ENCODE data around the gene INAVA. TPM values are rescaled to one million over a fixed set of nuclear protein-coding genes. Genes with fewer than 3 reads are reported as not detected.
"Not testable (repeated sequence)": the region's sequence is repeated elsewhere in the genome, so short reads cannot be mapped to it uniquely, and the experiment has no call there.

Gene INAVA
- total and polyA plus RNA-seq, 2 donors (not counting 1 experiment from before 2014, with no cell fraction given) = 0.06 to 0.34 TPM

DNA sequence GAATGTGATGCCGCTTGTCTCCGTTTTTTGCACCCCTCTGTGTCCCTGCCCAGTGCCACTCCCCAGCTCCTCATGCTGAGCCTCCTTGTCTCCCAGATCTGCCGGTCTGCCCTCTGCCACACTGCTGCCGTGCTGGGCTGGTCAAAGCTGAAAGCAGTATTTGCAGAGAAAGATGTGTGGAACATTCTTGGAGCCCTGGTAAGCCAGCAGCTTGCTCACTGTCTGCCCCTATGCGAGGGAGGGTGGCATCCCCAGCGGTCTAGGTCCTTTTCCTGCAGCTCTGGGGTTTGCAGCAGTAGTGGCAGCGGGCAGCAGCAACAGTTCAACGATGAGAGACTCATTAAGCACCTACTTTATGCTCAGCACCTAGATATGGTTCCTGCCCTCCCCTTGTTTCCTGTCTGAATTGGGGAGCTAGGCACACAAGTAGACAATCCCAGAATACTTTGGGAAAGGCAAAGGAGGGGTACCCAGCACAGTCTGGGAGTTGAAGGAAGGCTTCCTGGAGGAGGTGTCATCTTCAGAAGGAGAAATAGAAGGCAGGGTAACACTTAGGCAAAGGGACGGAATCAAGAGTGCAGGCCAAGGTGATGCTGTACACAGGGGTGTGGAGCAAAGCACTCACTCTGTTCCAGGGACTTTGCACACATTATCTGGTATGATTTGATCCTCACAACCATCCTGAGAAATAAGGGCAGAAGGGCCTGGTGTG lies 65.7 kb downstream of the INAVA start:
- Histone ChIP-seq H2AFZ (ENCODE audit: insufficient read depth, low read depth, low read length, poor library complexity, severe bottlenecking) (no peak overlapping the region), H3K79me2 (ENCODE audit: control insufficient read depth, insufficient read depth, low read length) (no peaks in the 10 kb centered on the region), H3K4me3 (ENCODE audit: control extremely low read depth in 1 of 5, extremely low read depth in 1 of 5, insufficient read depth in 1 of 5, low read depth in 2 of 5, low read length in 4 of 5) (no peak overlapping the region), H3K4me2 (replicated peaks; ENCODE audit: low read depth, low read length, poor library complexity, severe bottlenecking) (peak overlapping the region; percentile 27), H4K20me1 (ENCODE audit: control insufficient read depth, insufficient read depth, low read length, poor library complexity, severe bottlenecking) (no peaks in the 10 kb centered on the region), H3K27ac (ENCODE audit: low read length in 2 of 2) (no peak overlapping the region), H3K9ac (ENCODE audit: low read length) (no peak overlapping the region), H3K27me3 (replicated peaks in 1 of 4; ENCODE audit: control extremely low read depth in 1 of 4, control insufficient read depth in 3 of 4, insufficient read depth in 4 of 4, low read length in 3 of 4) (peaks cover 0 to 4% (median 0%) of the 10 kb centered on the region in 4 experiments), H3K9me3 (ENCODE audit: control extremely low read depth in 1 of 3, control insufficient read depth in 2 of 3, insufficient read depth in 1 of 3, low read length in 2 of 3) (no peaks in the 10 kb centered on the region), H3K36me3 (replicated peaks in 1 of 2; ENCODE audit: control extremely low read depth in 1 of 2, control insufficient read depth in 1 of 2, extremely low read depth in 1 of 2, insufficient read depth in 2 of 2, low read length in 1 of 2) (no peaks in the 10 kb centered on the region), H3K4me1 (ENCODE audit: control insufficient read depth in 2 of 2, insufficient read depth in 2 of 2, low read length in 2 of 2) (peaks cover 7 to 10% of the 10 kb centered on the region in 2 donors)
- Mint-ChIP-seq H3K9me3 (ENCODE audit: insufficient read depth) (no peaks in the 10 kb centered on the region), H3K27ac (no peak overlapping the region), H3K4me3 (no peak overlapping the region), H3K27me3 (no peaks in the 10 kb centered on the region), H3K4me1 (peaks cover 15% of the 10 kb centered on the region)
- DNase-seq (no peak), ATAC-seq (ENCODE audit: low read depth) (no peak)
- 78% methylated on average over 7 of the region's 9 CpGs for WGBS (ENCODE audit: insufficient coverage)
- ChIA-PET CTCF (interaction anchor here (1.0 to 1.5 kb wide), 3 partner anchors 11 to 153 kb away, joined by 3 read pairs; no protein-coding TSS in a partner anchor), POLR2A (no interaction called here)
- intact Hi-C loops (cut with micrococcal nuclease) = no loop called here
- TF ChIP-seq, protein P1, sequence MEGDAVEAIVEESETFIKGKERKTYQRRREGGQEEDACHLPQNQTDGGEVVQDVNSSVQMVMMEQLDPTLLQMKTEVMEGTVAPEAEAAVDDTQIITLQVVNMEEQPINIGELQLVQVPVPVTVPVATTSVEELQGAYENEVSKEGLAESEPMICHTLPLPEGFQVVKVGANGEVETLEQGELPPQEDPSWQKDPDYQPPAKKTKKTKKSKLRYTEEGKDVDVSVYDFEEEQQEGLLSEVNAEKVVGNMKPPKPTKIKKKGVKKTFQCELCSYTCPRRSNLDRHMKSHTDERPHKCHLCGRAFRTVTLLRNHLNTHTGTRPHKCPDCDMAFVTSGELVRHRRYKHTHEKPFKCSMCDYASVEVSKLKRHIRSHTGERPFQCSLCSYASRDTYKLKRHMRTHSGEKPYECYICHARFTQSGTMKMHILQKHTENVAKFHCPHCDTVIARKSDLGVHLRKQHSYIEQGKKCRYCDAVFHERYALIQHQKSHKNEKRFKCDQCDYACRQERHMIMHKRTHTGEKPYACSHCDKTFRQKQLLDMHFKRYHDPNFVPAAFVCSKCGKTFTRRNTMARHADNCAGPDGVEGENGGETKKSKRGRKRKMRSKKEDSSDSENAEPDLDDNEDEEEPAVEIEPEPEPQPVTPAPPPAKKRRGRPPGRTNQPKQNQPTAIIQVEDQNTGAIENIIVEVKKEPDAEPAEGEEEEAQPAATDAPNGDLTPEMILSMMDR (IDR thresholded peaks at IDR 0.05) = no peak
- no peak for TF ChIP-seq EZH2 (IDR thresholded peaks at IDR 0.05; ENCODE audit: borderline replicate concordance, insufficient read depth, low read depth, low read length, poor library complexity, severe bottlenecking)

DNA sequence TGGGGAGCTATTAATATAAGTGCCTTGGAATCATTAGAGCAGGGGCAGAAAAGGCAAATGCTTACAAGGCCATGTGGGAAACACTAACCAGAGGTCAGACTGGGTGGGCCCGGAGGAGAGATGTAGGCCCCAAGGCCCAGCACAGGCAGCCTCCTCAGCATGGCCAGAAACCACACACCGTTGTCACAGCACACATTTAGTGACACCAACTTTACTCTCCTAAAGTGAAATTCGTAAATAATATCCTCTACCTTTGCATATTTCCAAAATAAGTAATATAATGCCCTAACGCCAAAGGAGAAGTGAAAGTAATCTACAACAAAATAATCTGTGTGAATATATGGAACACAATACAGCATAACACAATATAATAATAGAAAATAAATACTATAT lies 66.2 kb downstream of the INAVA start:
- Histone ChIP-seq H3K4me2 (replicated peaks; ENCODE audit: low read depth, low read length, poor library complexity, severe bottlenecking) (peak overlapping the region; percentile 27), H3K27me3 (replicated peaks in 1 of 4; ENCODE audit: control extremely low read depth in 1 of 4, control insufficient read depth in 3 of 4, insufficient read depth in 4 of 4, low read length in 3 of 4) (peaks cover 0 to 4% (median 0%) of the 10 kb centered on the region in 4 experiments), H3K9me3 (ENCODE audit: control extremely low read depth in 1 of 3, control insufficient read depth in 2 of 3, insufficient read depth in 1 of 3, low read length in 2 of 3) (no peaks in the 10 kb centered on the region), H3K4me1 (ENCODE audit: control insufficient read depth in 2 of 2, insufficient read depth in 2 of 2, low read length in 2 of 2) (peaks cover 7 to 10% of the 10 kb centered on the region in 2 donors), H3K4me3 (ENCODE audit: control extremely low read depth in 1 of 5, extremely low read depth in 1 of 5, insufficient read depth in 1 of 5, low read depth in 2 of 5, low read length in 4 of 5) (no peak overlapping the region), H4K20me1 (ENCODE audit: control insufficient read depth, insufficient read depth, low read length, poor library complexity, severe bottlenecking) (no peaks in the 10 kb centered on the region), H3K27ac (ENCODE audit: low read length in 2 of 2) (no peak overlapping the region), H2AFZ (ENCODE audit: insufficient read depth, low read depth, low read length, poor library complexity, severe bottlenecking) (no peak overlapping the region), H3K36me3 (replicated peaks in 1 of 2; ENCODE audit: control extremely low read depth in 1 of 2, control insufficient read depth in 1 of 2, extremely low read depth in 1 of 2, insufficient read depth in 2 of 2, low read length in 1 of 2) (no peaks in the 10 kb centered on the region), H3K9ac (ENCODE audit: low read length) (no peak overlapping the region), H3K79me2 (ENCODE audit: control insufficient read depth, insufficient read depth, low read length) (no peaks in the 10 kb centered on the region)
- H3K4me1 Mint-ChIP-seq = peaks cover 15% of the 10 kb centered on the region
- DNase-seq = no peak
- no peak overlapping the region for H3K27ac Mint-ChIP-seq
- intact Hi-C loops (cut with micrococcal nuclease) = no loop called here
- ChIA-PET CTCF (interaction anchor here (1.0 to 1.5 kb wide), 2 partner anchors 11 to 19 kb away, joined by 3 read pairs; no protein-coding TSS in a partner anchor), POLR2A (no interaction called here)
- H3K27me3 Mint-ChIP-seq = no peaks in the 10 kb centered on the region
- H3K4me3 Mint-ChIP-seq = no peak overlapping the region
- no peaks in the 10 kb centered on the region for H3K9me3 Mint-ChIP-seq (ENCODE audit: insufficient read depth)
- WGBS (ENCODE audit: insufficient coverage) = 44% methylated on average over 1 of the region's 4 CpGs
- no peak for TF ChIP-seq EZH2 (IDR thresholded peaks at IDR 0.05; ENCODE audit: borderline replicate concordance, insufficient read depth, low read depth, low read length, poor library complexity, severe bottlenecking)
- TF ChIP-seq, protein P1 (IDR thresholded peaks at IDR 0.05) = no peak
- ATAC-seq (ENCODE audit: low read depth) = no peak

DNA sequence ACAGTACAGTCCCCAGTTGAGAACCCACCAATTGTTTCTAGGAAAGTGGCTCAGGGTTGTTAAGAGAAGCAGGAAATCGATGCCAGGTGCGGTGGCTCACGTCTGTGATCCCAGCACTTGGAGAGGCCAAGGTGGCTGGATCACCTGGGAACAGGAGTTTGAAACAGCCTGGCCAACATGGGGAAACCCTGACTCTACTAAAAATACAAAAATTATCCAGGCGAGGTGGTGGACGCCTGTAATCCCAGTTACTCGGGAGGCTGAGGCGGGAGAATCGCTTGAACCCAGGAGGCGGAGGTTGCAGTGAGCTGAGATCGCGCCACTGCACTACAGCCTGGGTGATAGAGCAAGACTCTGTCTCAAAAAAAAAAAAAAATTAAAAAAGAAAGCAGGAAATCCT lies 67.5 kb downstream of the INAVA start:
- intact Hi-C loops (cut with micrococcal nuclease); H3K27me3 Mint-ChIP-seq; H3K9ac ChIP-seq (ENCODE audit: low read length); H4K20me1 ChIP-seq (ENCODE audit: control insufficient read depth, insufficient read depth, low read length, poor library complexity, severe bottlenecking); H3K36me3 ChIP-seq (replicated peaks in 1 of 2; ENCODE audit: control extremely low read depth in 1 of 2, control insufficient read depth in 1 of 2, extremely low read depth in 1 of 2, insufficient read depth in 2 of 2, low read length in 1 of 2); H3K27ac ChIP-seq (ENCODE audit: low read length in 2 of 2); H3K9me3 Mint-ChIP-seq (ENCODE audit: insufficient read depth); H3K27me3 ChIP-seq (replicated peaks in 1 of 4; ENCODE audit: control extremely low read depth in 1 of 4, control insufficient read depth in 3 of 4, insufficient read depth in 4 of 4, low read length in 3 of 4); H2AFZ ChIP-seq (ENCODE audit: insufficient read depth, low read depth, low read length, poor library complexity, severe bottlenecking); H3K79me2 ChIP-seq (ENCODE audit: control insufficient read depth, insufficient read depth, low read length); POLR2A ChIA-PET; H3K4me2 ChIP-seq (replicated peaks; ENCODE audit: low read depth, low read length, poor library complexity, severe bottlenecking); H3K4me3 ChIP-seq (ENCODE audit: control extremely low read depth in 1 of 5, extremely low read depth in 1 of 5, insufficient read depth in 1 of 5, low read depth in 2 of 5, low read length in 4 of 5); H3K4me1 ChIP-seq (ENCODE audit: control insufficient read depth in 2 of 2, insufficient read depth in 2 of 2, low read length in 2 of 2); DNase-seq; H3K4me3 Mint-ChIP-seq; H3K9me3 ChIP-seq (ENCODE audit: control extremely low read depth in 1 of 3, control insufficient read depth in 2 of 3, insufficient read depth in 1 of 3, low read length in 2 of 3); H3K27ac Mint-ChIP-seq; ATAC-seq (ENCODE audit: low read depth): not testable (repeated sequence)
- H3K4me1 Mint-ChIP-seq = peaks cover 15% of the 10 kb centered on the region
- 94% methylated on average over 8 of the region's 11 CpGs for WGBS (ENCODE audit: insufficient coverage)
- CTCF ChIA-PET = interaction anchor here (1.3 kb wide), 1 partner anchor 17 kb away, joined by 4 read pairs; no protein-coding TSS in a partner anchor
